Activated T-helper 1 cell treated with Interleukin-2 at 50 U/mL for 16 hours (primary cell): ENCODE data around the gene KCMF1.

Experiments used
- DNase-seq: peaks from one replicate; pipeline ENCODE4 v3.0.0-alpha.2; 2020; ENCODE audit warnings: low read depth

KCMF1 gene

GRCh38 chr2:85024372-85025047 is 53.5 kb downstream of the KCMF1 start:
- DNase-seq = no peak

- DNase-seq = no peak
Observed at GRCh38 chr2:85032621-85033020, 61.7 kb downstream of the KCMF1 start.

GRCh38 chr2:85033388-85033787 is 62.4 kb downstream of the KCMF1 start:
- DNase-seq = no peak

- no peak for DNase-seq
Observed at GRCh38 chr2:85034158-85034557, 63.2 kb downstream of the KCMF1 start.

- no peak for DNase-seq
Observed at GRCh38 chr2:85037622-85038021, 66.7 kb downstream of the KCMF1 start.

- no peak for DNase-seq
Observed at GRCh38 chr2:85042330-85042729, 71.4 kb downstream of the KCMF1 start.

GRCh38 chr2:85048534-85048933 is 77.6 kb downstream of the KCMF1 start:
- DNase-seq = no peak

- no peak for DNase-seq
Observed at GRCh38 chr2:85049236-85049635, 78.3 kb downstream of the KCMF1 start.

GRCh38 chr2:85053802-85054201 is 82.8 kb downstream of the KCMF1 start:
- no peak for DNase-seq

- DNase-seq = no peak
Observed at GRCh38 chr2:85057226-85057962, 86.4 kb downstream of the KCMF1 start.

- DNase-seq = no peak
Observed at GRCh38 chr2:85061896-85062295, 90.9 kb downstream of the KCMF1 start.

- DNase-seq = no peak
Observed at GRCh38 chr2:85062565-85062964, 91.6 kb downstream of the KCMF1 start.

GRCh38 chr2:85063981-85064599 is 93.1 kb downstream of the KCMF1 start:
- no peak for DNase-seq

- DNase-seq = no peak
Observed at GRCh38 chr2:85064927-85065577, 94.1 kb downstream of the KCMF1 start.

GRCh38 chr2:85066006-85066740 is 95.2 kb downstream of the KCMF1 start:
- DNase-seq = no peak

- DNase-seq = no peak
Observed at GRCh38 chr2:85066874-85067351, 96.0 kb downstream of the KCMF1 start.

- DNase-seq = no peak
Observed at GRCh38 chr2:85071096-85071495, 100.1 kb downstream of the KCMF1 start.

- DNase-seq = no peak
Observed at GRCh38 chr2:85073033-85073432, 102.1 kb downstream of the KCMF1 start.

GRCh38 chr2:85076618-85077274 is 105.8 kb downstream of the KCMF1 start:
- no peak for DNase-seq

- no peak for DNase-seq
Observed at GRCh38 chr2:85077859-85078419, 107.0 kb downstream of the KCMF1 start.

- DNase-seq = no peak
Observed at GRCh38 chr2:85078536-85078935, 107.6 kb downstream of the KCMF1 start.
